Measurements from ENCODE around the gene ACAN. TPM values are rescaled to one million over a fixed set of nuclear protein-coding genes. Genes with fewer than 3 reads are reported as not detected.

ACAN gene
- total RNA-seq, 1 experiment from 2014 or later = 1.4 TPM

DNA sequence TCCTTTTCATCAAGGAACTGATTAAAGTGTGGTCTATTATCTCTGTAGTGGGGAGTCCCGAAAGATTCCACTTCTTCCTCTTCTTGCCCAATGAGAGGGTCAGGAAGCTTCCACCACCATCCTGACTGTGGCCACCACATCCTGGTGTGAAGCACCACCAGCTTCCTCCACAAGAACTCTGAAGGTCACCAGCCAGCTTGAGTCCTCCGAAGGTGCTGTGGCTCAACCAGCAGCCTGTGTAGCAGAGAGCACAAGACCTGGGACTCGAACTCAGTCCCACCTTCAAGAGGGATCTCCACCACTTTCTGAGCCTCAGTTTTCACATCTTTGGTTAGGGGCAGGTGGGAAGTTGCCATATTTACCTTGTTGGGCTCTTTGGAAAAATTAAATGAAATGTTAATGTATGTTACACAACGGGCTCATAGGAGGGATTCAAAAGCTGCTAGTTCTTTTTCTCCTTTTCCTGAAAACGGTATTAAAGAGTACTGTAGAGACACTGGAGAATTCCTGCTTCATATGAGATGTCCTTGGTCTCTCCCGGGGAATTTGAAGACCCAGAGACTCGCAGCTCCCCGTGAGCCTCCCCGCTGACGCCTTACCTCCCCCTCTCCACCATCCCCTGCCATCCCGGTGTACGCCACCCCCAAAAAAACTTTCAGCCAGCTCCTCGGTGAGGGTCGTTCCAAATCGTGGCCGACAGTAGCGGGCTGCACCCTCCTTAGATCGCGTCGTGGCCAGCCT, 816 bp upstream of the ACAN start:
- TF ChIP-seq, protein P1, sequence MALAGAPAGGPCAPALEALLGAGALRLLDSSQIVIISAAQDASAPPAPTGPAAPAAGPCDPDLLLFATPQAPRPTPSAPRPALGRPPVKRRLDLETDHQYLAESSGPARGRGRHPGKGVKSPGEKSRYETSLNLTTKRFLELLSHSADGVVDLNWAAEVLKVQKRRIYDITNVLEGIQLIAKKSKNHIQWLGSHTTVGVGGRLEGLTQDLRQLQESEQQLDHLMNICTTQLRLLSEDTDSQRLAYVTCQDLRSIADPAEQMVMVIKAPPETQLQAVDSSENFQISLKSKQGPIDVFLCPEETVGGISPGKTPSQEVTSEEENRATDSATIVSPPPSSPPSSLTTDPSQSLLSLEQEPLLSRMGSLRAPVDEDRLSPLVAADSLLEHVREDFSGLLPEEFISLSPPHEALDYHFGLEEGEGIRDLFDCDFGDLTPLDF (CRISPR knock-in tag; IDR thresholded peaks at IDR 0.05) = no peak
- no peak for TF ChIP-seq ZBTB21 (CRISPR knock-in tag; IDR thresholded peaks at IDR 0.05; ENCODE audit: borderline replicate concordance)
- TF ChIP-seq, protein P2, sequence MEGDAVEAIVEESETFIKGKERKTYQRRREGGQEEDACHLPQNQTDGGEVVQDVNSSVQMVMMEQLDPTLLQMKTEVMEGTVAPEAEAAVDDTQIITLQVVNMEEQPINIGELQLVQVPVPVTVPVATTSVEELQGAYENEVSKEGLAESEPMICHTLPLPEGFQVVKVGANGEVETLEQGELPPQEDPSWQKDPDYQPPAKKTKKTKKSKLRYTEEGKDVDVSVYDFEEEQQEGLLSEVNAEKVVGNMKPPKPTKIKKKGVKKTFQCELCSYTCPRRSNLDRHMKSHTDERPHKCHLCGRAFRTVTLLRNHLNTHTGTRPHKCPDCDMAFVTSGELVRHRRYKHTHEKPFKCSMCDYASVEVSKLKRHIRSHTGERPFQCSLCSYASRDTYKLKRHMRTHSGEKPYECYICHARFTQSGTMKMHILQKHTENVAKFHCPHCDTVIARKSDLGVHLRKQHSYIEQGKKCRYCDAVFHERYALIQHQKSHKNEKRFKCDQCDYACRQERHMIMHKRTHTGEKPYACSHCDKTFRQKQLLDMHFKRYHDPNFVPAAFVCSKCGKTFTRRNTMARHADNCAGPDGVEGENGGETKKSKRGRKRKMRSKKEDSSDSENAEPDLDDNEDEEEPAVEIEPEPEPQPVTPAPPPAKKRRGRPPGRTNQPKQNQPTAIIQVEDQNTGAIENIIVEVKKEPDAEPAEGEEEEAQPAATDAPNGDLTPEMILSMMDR (IDR thresholded peaks at IDR 0.05) = no peak
- no peak for TF ChIP-seq RELA (CRISPR knock-in tag; IDR thresholded peaks at IDR 0.05; ENCODE audit: borderline replicate concordance)
- no peak for TF ChIP-seq SOX15 (CRISPR knock-in tag; IDR thresholded peaks at IDR 0.05)
- TF ChIP-seq ATF1 (CRISPR knock-in tag; IDR thresholded peaks at IDR 0.05) = no peak
- no peak for TF ChIP-seq EMX1 (CRISPR knock-in tag; IDR thresholded peaks at IDR 0.05)
- TF ChIP-seq IRF2 (CRISPR knock-in tag; IDR thresholded peaks at IDR 0.05; ENCODE audit: borderline replicate concordance, low read depth) = no peak
- TF ChIP-seq, protein P3, sequence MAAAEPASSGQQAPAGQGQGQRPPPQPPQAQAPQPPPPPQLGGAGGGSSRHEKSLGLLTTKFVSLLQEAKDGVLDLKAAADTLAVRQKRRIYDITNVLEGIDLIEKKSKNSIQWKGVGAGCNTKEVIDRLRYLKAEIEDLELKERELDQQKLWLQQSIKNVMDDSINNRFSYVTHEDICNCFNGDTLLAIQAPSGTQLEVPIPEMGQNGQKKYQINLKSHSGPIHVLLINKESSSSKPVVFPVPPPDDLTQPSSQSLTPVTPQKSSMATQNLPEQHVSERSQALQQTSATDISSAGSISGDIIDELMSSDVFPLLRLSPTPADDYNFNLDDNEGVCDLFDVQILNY (CRISPR knock-in tag; IDR thresholded peaks at IDR 0.05) = no peak
- TF ChIP-seq, protein P4, sequence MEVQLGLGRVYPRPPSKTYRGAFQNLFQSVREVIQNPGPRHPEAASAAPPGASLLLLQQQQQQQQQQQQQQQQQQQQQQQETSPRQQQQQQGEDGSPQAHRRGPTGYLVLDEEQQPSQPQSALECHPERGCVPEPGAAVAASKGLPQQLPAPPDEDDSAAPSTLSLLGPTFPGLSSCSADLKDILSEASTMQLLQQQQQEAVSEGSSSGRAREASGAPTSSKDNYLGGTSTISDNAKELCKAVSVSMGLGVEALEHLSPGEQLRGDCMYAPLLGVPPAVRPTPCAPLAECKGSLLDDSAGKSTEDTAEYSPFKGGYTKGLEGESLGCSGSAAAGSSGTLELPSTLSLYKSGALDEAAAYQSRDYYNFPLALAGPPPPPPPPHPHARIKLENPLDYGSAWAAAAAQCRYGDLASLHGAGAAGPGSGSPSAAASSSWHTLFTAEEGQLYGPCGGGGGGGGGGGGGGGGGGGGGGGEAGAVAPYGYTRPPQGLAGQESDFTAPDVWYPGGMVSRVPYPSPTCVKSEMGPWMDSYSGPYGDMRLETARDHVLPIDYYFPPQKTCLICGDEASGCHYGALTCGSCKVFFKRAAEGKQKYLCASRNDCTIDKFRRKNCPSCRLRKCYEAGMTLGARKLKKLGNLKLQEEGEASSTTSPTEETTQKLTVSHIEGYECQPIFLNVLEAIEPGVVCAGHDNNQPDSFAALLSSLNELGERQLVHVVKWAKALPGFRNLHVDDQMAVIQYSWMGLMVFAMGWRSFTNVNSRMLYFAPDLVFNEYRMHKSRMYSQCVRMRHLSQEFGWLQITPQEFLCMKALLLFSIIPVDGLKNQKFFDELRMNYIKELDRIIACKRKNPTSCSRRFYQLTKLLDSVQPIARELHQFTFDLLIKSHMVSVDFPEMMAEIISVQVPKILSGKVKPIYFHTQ (CRISPR knock-in tag; IDR thresholded peaks at IDR 0.05) = no peak
- no peak for TF ChIP-seq ZNF219 (CRISPR knock-in tag; IDR thresholded peaks at IDR 0.05; ENCODE audit: borderline replicate concordance)
- TF ChIP-seq, protein P5, sequence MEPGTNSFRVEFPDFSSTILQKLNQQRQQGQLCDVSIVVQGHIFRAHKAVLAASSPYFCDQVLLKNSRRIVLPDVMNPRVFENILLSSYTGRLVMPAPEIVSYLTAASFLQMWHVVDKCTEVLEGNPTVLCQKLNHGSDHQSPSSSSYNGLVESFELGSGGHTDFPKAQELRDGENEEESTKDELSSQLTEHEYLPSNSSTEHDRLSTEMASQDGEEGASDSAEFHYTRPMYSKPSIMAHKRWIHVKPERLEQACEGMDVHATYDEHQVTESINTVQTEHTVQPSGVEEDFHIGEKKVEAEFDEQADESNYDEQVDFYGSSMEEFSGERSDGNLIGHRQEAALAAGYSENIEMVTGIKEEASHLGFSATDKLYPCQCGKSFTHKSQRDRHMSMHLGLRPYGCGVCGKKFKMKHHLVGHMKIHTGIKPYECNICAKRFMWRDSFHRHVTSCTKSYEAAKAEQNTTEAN (CRISPR knock-in tag; IDR thresholded peaks at IDR 0.05) = no peak
- TF ChIP-seq, protein P6, sequence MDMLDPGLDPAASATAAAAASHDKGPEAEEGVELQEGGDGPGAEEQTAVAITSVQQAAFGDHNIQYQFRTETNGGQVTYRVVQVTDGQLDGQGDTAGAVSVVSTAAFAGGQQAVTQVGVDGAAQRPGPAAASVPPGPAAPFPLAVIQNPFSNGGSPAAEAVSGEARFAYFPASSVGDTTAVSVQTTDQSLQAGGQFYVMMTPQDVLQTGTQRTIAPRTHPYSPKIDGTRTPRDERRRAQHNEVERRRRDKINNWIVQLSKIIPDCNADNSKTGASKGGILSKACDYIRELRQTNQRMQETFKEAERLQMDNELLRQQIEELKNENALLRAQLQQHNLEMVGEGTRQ (CRISPR knock-in tag; IDR thresholded peaks at IDR 0.05) = no peak
- TF ChIP-seq, protein P7, sequence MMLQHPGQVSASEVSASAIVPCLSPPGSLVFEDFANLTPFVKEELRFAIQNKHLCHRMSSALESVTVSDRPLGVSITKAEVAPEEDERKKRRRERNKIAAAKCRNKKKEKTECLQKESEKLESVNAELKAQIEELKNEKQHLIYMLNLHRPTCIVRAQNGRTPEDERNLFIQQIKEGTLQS (CRISPR knock-in tag; conservative IDR thresholded peaks at IDR 0.05) = no peak
- TF ChIP-seq MXD4 (CRISPR knock-in tag; IDR thresholded peaks at IDR 0.05; ENCODE audit: borderline replicate concordance) = no peak
- no peak for TF ChIP-seq JAZF1 (CRISPR knock-in tag; IDR thresholded peaks at IDR 0.05)
- no peak for TF ChIP-seq TEAD4 (CRISPR knock-in tag; IDR thresholded peaks at IDR 0.05)
- no peak for TF ChIP-seq ZNF671 (CRISPR knock-in tag; IDR thresholded peaks at IDR 0.05)
- no peak for DNase-seq (ENCODE audit: low spot score)
- no peak overlapping the region for H3K27ac Mint-ChIP-seq
- H3K4me1 Mint-ChIP-seq = peaks cover 11% of the 10 kb centered on the region
- no peaks in the 10 kb centered on the region for H3K36me3 Mint-ChIP-seq
- no peaks in the 10 kb centered on the region for H3K9me3 Mint-ChIP-seq
- POLR2A ChIA-PET = no interaction called here
- CTCF ChIA-PET = interaction anchor here (0.8 to 1.9 kb wide), 2 partner anchors 33 to 76 kb away, joined by 3 to 5 read pairs; no protein-coding TSS in a partner anchor
- H3K27me3 Mint-ChIP-seq (ENCODE audit: low read depth) = peaks cover 83% of the 10 kb centered on the region
- ATAC-seq = no peak
- peak overlapping the region; percentile 94 for H3K4me3 Mint-ChIP-seq

Data from WTC11 (cell line).